IMR-90 (cell line): ENCODE data around the gene KATNB1.

Experiments
- BHLHE40 ChIP-seq: fragments of 150-350 bp; IDR thresholded peaks from 2 replicates; pipeline ENCODE4 v1.6.1; 2016; ENCODE audit warnings: mild to moderate bottlenecking, low read depth, low read length
- CEBPB ChIP-seq: IDR thresholded peaks from 2 replicates; pipeline ENCODE4 v1.6.1; 2012; ENCODE audit warnings: low read depth, low read length, improper control_type of control experiment
- POLR2A ChIP-seq: IDR thresholded peaks from 2 replicates; pipeline ENCODE4 v1.6.1; 2012; ENCODE audit warnings: mild to moderate bottlenecking, low read depth, low read length
- RAD21 ChIP-seq: IDR thresholded peaks from 2 replicates; pipeline ENCODE4 v1.6.1; 2012; ENCODE audit warnings: low read length, improper control_type of control experiment
- RCOR1 ChIP-seq: IDR thresholded peaks from 2 replicates; pipeline ENCODE4 v1.6.1; 2012; ENCODE audit warnings: mild to moderate bottlenecking, low read length, improper control_type of control experiment; ENCODE audit not compliant: insufficient replicate concordance
- RFX5 ChIP-seq: IDR thresholded peaks from 2 replicates; pipeline ENCODE4 v1.8.0; 2012; ENCODE audit warnings: low read depth, mild to moderate bottlenecking, low read length, moderate library complexity
- SMC3 ChIP-seq: fragments of 150-350 bp; IDR thresholded peaks from 2 replicates; pipeline ENCODE4 v1.6.1; 2016; ENCODE audit warnings: low read depth, mild to moderate bottlenecking, antibody characterized with exemption, low read length, moderate library complexity
- TF ChIP-seq, protein P1 (sequence below): conservative IDR thresholded peaks from 2 replicates; pipeline ENCODE4 v1.5.1; 2012; ENCODE audit warnings: mild to moderate bottlenecking, low read depth, low read length, improper control_type of control experiment
- TF ChIP-seq, protein P2 (sequence below): fragments of 150-350 bp; IDR thresholded peaks from 2 replicates; pipeline ENCODE4 v1.6.1; 2017; ENCODE audit warnings: mild to moderate bottlenecking, antibody characterized with exemption, low read length, low read depth

DNA sequence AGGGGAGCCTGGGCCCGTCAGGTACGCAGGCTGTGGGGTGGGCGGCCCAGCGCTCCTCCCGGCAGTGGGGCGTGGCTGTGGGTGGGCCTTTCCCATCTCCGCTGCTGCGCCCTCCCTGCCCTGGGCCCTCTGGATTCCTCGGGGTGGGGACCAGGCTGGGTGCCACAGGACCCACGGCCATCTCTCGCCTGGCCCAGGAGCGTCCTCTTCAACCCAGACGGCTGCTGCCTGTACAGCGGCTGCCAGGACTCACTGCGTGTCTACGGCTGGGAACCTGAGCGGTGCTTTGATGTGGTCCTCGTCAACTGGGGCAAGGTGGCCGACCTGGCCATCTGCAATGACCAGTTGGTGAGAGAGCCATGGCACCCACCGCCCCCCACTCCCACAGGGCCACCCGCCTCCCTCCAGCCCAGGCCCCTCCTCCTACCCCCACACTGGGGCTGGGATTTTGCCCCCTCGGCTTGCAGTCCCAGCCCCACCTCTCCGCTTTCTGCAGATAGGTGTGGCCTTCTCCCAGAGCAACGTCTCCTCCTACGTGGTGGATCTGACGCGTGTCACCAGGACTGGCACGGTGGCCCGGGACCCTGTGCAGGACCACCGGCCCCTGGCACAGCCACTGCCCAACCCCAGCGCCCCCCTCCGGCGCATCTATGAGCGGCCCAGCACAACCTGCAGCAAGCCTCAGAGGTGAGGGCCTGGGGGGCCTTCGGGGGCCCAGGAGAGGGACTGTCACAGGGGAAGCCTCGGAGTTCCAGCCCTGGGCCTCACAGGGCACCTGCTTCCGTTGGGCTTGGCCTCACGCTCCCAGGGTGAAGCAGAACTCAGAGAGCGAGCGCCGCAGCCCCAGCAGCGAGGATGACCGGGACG is 17.2 kb downstream of the KATNB1 start:
- TF ChIP-seq, protein P1, sequence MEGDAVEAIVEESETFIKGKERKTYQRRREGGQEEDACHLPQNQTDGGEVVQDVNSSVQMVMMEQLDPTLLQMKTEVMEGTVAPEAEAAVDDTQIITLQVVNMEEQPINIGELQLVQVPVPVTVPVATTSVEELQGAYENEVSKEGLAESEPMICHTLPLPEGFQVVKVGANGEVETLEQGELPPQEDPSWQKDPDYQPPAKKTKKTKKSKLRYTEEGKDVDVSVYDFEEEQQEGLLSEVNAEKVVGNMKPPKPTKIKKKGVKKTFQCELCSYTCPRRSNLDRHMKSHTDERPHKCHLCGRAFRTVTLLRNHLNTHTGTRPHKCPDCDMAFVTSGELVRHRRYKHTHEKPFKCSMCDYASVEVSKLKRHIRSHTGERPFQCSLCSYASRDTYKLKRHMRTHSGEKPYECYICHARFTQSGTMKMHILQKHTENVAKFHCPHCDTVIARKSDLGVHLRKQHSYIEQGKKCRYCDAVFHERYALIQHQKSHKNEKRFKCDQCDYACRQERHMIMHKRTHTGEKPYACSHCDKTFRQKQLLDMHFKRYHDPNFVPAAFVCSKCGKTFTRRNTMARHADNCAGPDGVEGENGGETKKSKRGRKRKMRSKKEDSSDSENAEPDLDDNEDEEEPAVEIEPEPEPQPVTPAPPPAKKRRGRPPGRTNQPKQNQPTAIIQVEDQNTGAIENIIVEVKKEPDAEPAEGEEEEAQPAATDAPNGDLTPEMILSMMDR, result no peak
- TF ChIP-seq SMC3, result no peak
- no peak for TF ChIP-seq RCOR1
- no peak for TF ChIP-seq RFX5
- no peak for TF ChIP-seq BHLHE40
- TF ChIP-seq RAD21, result no peak
- TF ChIP-seq, protein P2, sequence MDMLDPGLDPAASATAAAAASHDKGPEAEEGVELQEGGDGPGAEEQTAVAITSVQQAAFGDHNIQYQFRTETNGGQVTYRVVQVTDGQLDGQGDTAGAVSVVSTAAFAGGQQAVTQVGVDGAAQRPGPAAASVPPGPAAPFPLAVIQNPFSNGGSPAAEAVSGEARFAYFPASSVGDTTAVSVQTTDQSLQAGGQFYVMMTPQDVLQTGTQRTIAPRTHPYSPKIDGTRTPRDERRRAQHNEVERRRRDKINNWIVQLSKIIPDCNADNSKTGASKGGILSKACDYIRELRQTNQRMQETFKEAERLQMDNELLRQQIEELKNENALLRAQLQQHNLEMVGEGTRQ, result no peak
- TF ChIP-seq POLR2A, result no peak
- TF ChIP-seq CEBPB, result no peak
